ENCODE results near the gene ARHGAP26.

Gene ARHGAP26

GRCh38 chr5:143002459-143003327, 232.5 kb downstream of the ARHGAP26 start:
- no peak for DNase-seq (ENCODE audit: extremely low read depth, low read depth)
- H3K4me3 ChIP-seq (replicated peaks; ENCODE audit: low read depth, low read length), result no peak overlapping the region
- TF ChIP-seq, protein P1, sequence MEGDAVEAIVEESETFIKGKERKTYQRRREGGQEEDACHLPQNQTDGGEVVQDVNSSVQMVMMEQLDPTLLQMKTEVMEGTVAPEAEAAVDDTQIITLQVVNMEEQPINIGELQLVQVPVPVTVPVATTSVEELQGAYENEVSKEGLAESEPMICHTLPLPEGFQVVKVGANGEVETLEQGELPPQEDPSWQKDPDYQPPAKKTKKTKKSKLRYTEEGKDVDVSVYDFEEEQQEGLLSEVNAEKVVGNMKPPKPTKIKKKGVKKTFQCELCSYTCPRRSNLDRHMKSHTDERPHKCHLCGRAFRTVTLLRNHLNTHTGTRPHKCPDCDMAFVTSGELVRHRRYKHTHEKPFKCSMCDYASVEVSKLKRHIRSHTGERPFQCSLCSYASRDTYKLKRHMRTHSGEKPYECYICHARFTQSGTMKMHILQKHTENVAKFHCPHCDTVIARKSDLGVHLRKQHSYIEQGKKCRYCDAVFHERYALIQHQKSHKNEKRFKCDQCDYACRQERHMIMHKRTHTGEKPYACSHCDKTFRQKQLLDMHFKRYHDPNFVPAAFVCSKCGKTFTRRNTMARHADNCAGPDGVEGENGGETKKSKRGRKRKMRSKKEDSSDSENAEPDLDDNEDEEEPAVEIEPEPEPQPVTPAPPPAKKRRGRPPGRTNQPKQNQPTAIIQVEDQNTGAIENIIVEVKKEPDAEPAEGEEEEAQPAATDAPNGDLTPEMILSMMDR (IDR thresholded peaks at IDR 0.05; ENCODE audit: low read depth, low read length, missing control alignments), result peak; percentile 55

DNA sequence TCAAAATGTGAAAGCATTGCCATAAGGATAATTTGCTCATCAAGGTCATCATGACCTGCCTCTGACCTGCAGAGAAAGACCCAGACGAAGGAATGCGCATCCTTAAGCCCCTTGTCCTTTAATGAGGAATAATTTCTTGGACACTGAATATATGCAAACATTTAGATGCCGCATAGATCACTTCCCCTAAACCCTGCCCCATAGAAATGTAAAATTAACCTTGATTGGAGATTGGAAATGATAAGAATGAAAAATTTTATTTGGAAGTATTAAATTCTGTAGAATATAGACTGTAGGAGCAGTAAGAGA, 233.1 kb downstream of the ARHGAP26 start:
- no peak for DNase-seq (ENCODE audit: extremely low read depth, low read depth)
- TF ChIP-seq, protein P1 (IDR thresholded peaks at IDR 0.05; ENCODE audit: low read depth, low read length, missing control alignments), result no peak
- no peak overlapping the region for H3K4me3 ChIP-seq (replicated peaks; ENCODE audit: low read depth, low read length)

DNA sequence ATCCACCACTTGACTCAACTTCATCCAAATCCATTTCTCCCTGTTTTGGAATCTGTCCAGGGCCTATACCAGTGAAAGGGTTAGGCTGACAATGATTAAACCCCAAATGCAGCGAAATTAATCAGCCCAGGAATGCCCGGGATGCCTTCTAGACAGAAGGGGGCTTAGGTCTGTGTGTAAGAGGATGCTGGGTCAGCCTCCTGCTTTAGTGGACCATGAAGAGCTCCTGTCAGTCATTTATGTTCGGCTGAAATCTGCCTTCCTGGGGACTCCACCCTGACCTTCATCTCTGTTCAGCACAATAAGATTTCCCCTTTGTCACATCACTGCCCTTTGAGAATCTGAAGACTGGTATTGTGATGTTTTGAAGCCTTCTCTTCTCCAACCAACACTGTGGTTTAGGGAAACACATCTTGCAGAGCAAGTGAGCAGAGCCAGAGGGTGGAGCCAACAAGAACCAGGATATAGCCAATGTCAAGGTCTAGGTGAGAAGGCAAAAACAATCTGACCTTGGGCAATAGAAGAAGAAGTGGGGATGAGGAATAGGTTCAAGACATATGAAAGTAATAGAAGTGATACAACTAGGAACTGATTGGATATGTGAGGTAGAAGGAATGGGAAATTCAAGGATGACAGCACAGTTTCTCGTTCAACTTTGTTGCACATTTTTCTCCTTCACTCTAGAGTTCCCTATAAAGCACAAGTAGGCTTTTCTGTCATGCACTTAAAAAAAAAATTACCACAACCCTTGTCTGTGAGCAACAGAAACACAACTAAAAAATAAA, 234.4 kb downstream of the ARHGAP26 start:
- DNase-seq (ENCODE audit: extremely low read depth, low read depth), result no peak
- TF ChIP-seq, protein P1 (IDR thresholded peaks at IDR 0.05; ENCODE audit: low read depth, low read length, missing control alignments), result no peak
- no peak overlapping the region for H3K4me3 ChIP-seq (replicated peaks; ENCODE audit: low read depth, low read length)

GRCh38 chr5:143006501-143006900, 236.3 kb downstream of the ARHGAP26 start:
- no peak overlapping the region for H3K4me3 ChIP-seq (replicated peaks; ENCODE audit: low read depth, low read length)
- no peak for DNase-seq (ENCODE audit: extremely low read depth, low read depth)
- TF ChIP-seq, protein P1 (IDR thresholded peaks at IDR 0.05; ENCODE audit: low read depth, low read length, missing control alignments), result no peak

- TF ChIP-seq, protein P1 (IDR thresholded peaks at IDR 0.05; ENCODE audit: low read depth, low read length, missing control alignments), result no peak
- no peak for DNase-seq (ENCODE audit: extremely low read depth, low read depth)
- no peak overlapping the region for H3K4me3 ChIP-seq (replicated peaks; ENCODE audit: low read depth, low read length)
Observed at GRCh38 chr5:143008032-143008431, 237.9 kb downstream of the ARHGAP26 start.

DNA sequence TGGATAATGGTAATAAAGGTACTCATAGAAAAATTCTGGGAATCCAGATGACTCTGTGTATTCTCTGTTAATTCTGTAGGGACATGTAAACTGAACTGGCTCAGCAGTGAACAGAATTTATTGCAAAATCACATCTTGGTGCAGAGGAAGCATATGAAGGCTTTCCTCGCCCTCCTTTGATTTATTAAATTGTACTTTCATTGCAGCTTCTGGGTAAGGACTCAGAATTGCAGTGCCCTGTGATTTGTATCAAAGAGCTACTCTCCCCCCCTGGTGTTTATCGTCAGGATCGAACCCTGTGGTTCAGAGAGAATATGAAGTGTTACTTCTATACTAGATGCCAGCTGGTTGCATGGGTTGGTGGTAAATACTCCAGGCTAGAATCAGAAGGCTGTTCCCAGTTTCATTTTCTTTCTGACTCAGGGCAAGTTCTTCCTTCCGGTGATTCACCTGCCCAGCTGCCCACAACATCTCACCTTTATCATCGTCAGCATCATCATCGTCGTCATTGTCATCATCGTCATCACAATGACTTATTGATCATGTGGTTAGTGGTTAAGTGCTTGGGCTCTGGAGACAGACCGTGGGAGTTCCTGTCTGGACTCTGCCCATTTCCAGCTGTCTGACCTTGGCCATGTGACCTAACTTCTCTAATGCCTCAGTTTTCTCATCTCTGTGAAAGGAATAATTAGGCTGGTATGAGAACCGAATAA, 238.8 kb downstream of the ARHGAP26 start:
- TF ChIP-seq, protein P1 (IDR thresholded peaks at IDR 0.05; ENCODE audit: low read depth, low read length, missing control alignments), result no peak
- DNase-seq (ENCODE audit: extremely low read depth, low read depth), result peak; percentile 76
- no peak overlapping the region for H3K4me3 ChIP-seq (replicated peaks; ENCODE audit: low read depth, low read length)

Measured in HFF-Myc (cell line).